Breast epithelium (tissue), 4 donors: ENCODE data around the gene ZNF536. TPM values are rescaled to one million over a fixed set of nuclear protein-coding genes. Genes with fewer than 3 reads are reported as not detected.

ENCODE experiments used
- DNase-seq, 2 donors: peaks; one replicate each; pipeline ENCODE4 v3.0.0-alpha.2; 2019; ENCODE audit warnings: low spot score in 2 of 2
- H3K27ac ChIP-seq, 2 donors: fragments of 200-600 bp; sonication (generic) in 1 of 2; one replicate each; pipeline ENCODE4 v1.5.1; 2016 to 2019; ENCODE audit warnings: mild to moderate bottlenecking in 1 of 2
- H3K27me3 ChIP-seq, 2 donors: fragments of 200-600 bp; sonication (generic) in 1 of 2; one replicate each; pipeline versions ENCODE4 v1.5.1 to v1.6.0; 2017 to 2019; ENCODE audit warnings: control low read depth in 1 of 2, mild to moderate bottlenecking in 1 of 2
- H3K36me3 ChIP-seq: fragments of 200-600 bp; one replicate; pipeline ENCODE4 v1.5.1; 2019
- H3K4me1 ChIP-seq, 2 donors: fragments of 200-600 bp; sonication (generic); one replicate each; pipeline ENCODE4 v1.5.1; 2016 to 2019; ENCODE audit warnings: control low read depth in 1 of 2
- H3K4me3 ChIP-seq, 3 donors: fragments of 200-600 bp; sonication (generic); 1 replicate in 2 of 3; 2 replicates in 1 of 3; pipeline ENCODE4 v1.5.1; 2016 to 2019; ENCODE audit warnings: mild to moderate bottlenecking in 3 of 3, moderate library complexity in 2 of 3
- H3K9me3 ChIP-seq, 2 donors: fragments of 200-600 bp; sonication (generic) in 1 of 2; one replicate each; pipeline ENCODE4 v1.5.1; 2016 to 2019; ENCODE audit warnings: control low read depth in 1 of 2
- POLR2A ChIP-seq: fragments of 450-650 bp; IDR thresholded peaks from one replicate; pipeline ENCODE4 v1.6.1; 2016; ENCODE audit warnings: antibody characterized with exemption, mild to moderate bottlenecking, moderate library complexity
- POLR2AphosphoS5 ChIP-seq, 3 donors: sonication (generic); formaldehyde crosslinking; IDR thresholded peaks; one replicate each; pipeline ENCODE4 v1.6.1; 2017; ENCODE audit warnings: antibody characterized with exemption in 3 of 3
- intact Hi-C: fragments of 100-400 bp; cut with DNase I; formaldehyde crosslinking; loops from one replicate; pipeline ENCODE4 v1.15.1; 2023; ENCODE audit warnings: low total_unique reads
- total RNA-seq, 3 donors: library from RNA; depleted of rRNA; stranded (reverse); fragments of >200 nt; gene quantifications; one replicate each; pipeline ENCODE4 v1.1.0, GENCODE V29; 2016
- TF ChIP-seq, protein P1 (sequence below), 3 donors: fragments of 450-650 bp; IDR thresholded peaks; one replicate each; pipeline ENCODE4 v1.5.1; 2016 to 2017; ENCODE audit warnings: antibody characterized with exemption in 3 of 3, mild to moderate bottlenecking in 3 of 3, moderate library complexity in 3 of 3

Gene ZNF536
- total RNA-seq, 3 donors from 2014 or later = under 0.01 to 0.15 TPM; not detected in 1

DNA sequence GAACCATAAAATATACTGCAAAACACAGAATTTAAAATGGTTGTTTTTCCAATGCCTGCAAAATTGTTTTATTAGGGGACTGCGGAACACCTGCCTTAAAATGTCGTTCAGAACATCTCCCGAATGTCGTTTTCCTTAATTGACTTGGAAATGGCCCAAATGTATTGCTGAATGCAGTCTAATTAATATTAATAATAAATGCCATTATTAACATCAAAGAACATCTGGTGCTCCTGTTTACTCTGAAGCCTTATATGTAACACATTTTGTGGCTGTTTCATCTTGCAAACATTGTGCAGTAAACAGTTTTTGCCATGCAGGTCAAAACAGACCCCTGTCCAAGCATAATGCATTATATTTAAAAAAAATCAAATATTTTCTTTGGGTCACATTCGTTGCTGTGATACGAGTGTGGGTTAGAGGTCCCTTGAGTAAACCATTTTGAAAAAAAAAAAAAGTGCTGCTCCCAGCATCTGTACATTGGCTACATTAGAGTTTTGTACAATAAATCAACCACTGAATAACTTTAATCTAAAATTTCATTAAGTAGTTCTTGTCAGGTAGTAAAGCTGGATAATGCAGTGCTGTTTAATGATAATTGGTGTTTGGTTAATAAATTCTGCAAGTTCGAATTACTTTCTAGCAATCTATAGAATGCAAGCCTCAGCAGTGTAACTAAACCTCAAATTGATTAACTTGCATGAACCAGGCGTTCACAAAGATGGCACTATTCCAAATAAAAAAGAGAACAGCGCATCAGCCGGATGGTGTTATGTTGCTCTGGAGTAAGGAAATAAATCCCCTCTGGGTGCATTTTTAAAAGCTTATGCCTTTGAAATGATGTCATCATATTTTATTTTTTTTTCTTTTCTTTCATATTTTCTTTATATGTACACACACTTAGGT, 140.2 kb downstream of the ZNF536 start:
- TF ChIP-seq, protein P1, sequence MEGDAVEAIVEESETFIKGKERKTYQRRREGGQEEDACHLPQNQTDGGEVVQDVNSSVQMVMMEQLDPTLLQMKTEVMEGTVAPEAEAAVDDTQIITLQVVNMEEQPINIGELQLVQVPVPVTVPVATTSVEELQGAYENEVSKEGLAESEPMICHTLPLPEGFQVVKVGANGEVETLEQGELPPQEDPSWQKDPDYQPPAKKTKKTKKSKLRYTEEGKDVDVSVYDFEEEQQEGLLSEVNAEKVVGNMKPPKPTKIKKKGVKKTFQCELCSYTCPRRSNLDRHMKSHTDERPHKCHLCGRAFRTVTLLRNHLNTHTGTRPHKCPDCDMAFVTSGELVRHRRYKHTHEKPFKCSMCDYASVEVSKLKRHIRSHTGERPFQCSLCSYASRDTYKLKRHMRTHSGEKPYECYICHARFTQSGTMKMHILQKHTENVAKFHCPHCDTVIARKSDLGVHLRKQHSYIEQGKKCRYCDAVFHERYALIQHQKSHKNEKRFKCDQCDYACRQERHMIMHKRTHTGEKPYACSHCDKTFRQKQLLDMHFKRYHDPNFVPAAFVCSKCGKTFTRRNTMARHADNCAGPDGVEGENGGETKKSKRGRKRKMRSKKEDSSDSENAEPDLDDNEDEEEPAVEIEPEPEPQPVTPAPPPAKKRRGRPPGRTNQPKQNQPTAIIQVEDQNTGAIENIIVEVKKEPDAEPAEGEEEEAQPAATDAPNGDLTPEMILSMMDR (IDR thresholded peaks at IDR 0.05) = no peak
- no peak for TF ChIP-seq POLR2A
- TF ChIP-seq POLR2AphosphoS5 (IDR thresholded peaks at IDR 0.05) = no peak
- Histone ChIP-seq H3K36me3 (no peaks in the 10 kb centered on the region), H3K27me3 (peaks cover 0 to 4% of the 10 kb centered on the region in 2 donors), H3K9me3 (no peaks in the 10 kb centered on the region), H3K27ac (no peak overlapping the region), H3K4me1 (no peaks in the 10 kb centered on the region), H3K4me3 (no peak overlapping the region)
- intact Hi-C loops = no loop called here
- DNase-seq = no peak

DNA sequence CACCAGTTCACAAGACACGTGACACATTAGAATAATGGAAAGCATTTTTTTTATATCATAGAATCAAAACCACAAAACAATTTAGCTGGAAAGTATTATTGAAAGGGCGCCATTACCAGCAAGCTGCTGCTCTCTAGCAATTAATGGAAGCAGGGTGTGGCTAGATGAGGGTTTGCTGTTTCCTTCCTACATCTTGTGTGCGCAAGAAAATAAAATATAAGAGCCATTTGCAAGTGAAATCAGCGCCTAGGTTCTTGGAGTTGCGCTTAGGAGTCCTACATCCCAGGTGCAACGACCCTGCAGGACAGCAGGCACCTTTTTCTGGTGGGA, 140.9 kb downstream of the ZNF536 start:
- Histone ChIP-seq H3K27ac (no peak overlapping the region), H3K4me3 (no peak overlapping the region), H3K4me1 (no peaks in the 10 kb centered on the region), H3K27me3 (peaks cover 0 to 2% of the 10 kb centered on the region in 2 donors), H3K36me3 (no peaks in the 10 kb centered on the region), H3K9me3 (no peaks in the 10 kb centered on the region)
- DNase-seq = no peak
- intact Hi-C loops = no loop called here
- TF ChIP-seq, protein P1 (IDR thresholded peaks at IDR 0.05) = no peak
- TF ChIP-seq POLR2A = no peak
- no peak for TF ChIP-seq POLR2AphosphoS5 (IDR thresholded peaks at IDR 0.05)

DNA sequence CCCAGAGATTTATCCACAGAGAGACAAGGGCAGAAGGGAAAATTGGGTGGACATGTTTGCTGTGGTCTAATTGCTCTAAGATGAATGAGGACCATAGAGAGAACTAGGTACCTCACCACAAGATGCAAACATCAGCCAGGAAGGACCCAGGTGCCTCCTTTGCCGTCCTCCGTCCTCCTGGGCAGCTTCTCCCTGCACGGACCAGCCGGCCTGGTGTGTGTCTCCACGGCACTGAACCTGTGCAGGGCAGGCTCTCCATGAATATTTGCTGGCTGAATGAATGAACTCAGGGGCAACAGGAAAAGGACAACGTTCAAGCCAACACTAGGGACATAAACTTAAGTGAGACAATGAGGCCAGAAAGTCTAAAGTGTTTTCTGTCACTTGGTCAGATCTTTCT, 143.9 kb downstream of the ZNF536 start:
- H3K4me3 ChIP-seq = no peak overlapping the region
- DNase-seq = no peak
- no peaks in the 10 kb centered on the region for H3K27me3 ChIP-seq
- intact Hi-C loops = no loop called here
- H3K36me3 ChIP-seq = no peaks in the 10 kb centered on the region
- no peaks in the 10 kb centered on the region for H3K4me1 ChIP-seq
- no peak overlapping the region for H3K27ac ChIP-seq
- no peaks in the 10 kb centered on the region for H3K9me3 ChIP-seq
- no peak for TF ChIP-seq POLR2AphosphoS5 (IDR thresholded peaks at IDR 0.05)
- TF ChIP-seq, protein P1 (IDR thresholded peaks at IDR 0.05) = no peak
- no peak for TF ChIP-seq POLR2A

DNA sequence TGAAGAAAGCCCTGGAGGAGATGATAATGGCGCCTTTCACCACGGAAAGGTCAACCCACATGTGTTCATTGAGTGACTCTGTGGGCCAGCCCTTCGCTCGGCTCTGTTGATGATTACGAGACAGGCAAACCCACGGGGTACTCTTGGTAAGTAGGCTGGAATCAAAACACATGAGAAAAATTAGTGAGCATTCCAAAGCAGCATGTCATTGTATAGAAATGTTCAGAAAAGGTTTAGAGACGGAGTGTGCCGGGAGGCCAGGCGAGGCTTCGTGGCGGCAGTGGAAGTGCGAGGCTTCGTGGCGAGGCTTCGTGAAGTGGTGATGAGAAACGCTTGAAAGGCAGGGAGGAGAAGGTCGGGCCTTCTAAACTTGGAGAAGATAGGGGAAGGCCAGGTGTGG, 144.3 kb downstream of the ZNF536 start:
- no peaks in the 10 kb centered on the region for H3K36me3 ChIP-seq
- no peak overlapping the region for H3K4me3 ChIP-seq
- no peak overlapping the region for H3K27ac ChIP-seq
- intact Hi-C loops = no loop called here
- H3K9me3 ChIP-seq = no peaks in the 10 kb centered on the region
- DNase-seq = no peak
- H3K4me1 ChIP-seq = no peaks in the 10 kb centered on the region
- H3K27me3 ChIP-seq = no peaks in the 10 kb centered on the region
- TF ChIP-seq POLR2A = no peak
- TF ChIP-seq, protein P1 (IDR thresholded peaks at IDR 0.05) = no peak
- TF ChIP-seq POLR2AphosphoS5 (IDR thresholded peaks at IDR 0.05) = no peak

DNA sequence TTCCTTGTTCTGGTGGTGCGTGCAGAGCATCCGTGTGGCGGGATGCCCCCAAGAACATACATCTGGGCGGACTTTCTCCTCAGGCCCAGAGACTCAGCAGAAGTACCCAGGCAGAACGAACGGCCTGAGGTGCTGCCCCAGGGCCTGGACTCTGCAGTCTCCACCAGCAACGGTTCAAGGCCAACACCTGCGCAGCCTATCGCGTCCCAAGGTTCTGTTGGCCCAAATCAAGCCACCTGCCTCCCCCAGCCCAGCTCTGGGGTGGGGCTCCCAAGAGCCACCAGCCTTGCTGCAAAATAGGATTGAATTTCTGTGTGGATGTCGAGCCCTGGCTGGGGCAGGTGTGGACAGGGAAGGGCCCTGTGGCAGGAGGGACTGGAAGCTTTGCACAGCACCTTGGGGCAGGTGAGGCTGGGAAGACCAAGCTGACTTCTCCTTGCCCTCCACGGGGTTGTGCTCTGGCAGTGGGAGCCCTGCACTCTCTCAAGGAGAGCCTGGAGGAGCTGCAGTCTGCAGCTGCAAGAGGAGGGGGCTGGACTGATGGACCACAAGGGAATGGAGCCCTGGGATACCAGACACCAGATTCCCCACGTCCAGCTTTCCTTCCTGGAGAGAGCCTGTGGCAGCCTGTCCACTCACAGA, 146.9 kb downstream of the ZNF536 start:
- H3K27ac ChIP-seq = no peak overlapping the region
- DNase-seq = no peak
- no peaks in the 10 kb centered on the region for H3K4me1 ChIP-seq
- H3K36me3 ChIP-seq = no peaks in the 10 kb centered on the region
- H3K27me3 ChIP-seq = peaks cover 0 to 5% of the 10 kb centered on the region in 2 donors
- H3K9me3 ChIP-seq = no peaks in the 10 kb centered on the region
- intact Hi-C loops = no loop called here
- TF ChIP-seq POLR2AphosphoS5 (IDR thresholded peaks at IDR 0.05) = no peak
- no peak for TF ChIP-seq POLR2A
- TF ChIP-seq, protein P1 (IDR thresholded peaks at IDR 0.05) = no peak
- H3K4me3 ChIP-seq = no peak overlapping the region
